PFSK-1 (cell line): ENCODE results near the gene USF2.

ENCODE experiments used
- POLR2AphosphoS5 ChIP-seq: IDR thresholded peaks from 2 replicates; pipeline ENCODE4 v1.6.1; 2012; ENCODE audit warnings: low read depth, mild to moderate bottlenecking, control low read depth, low read length, moderate library complexity
- SIN3A ChIP-seq: IDR thresholded peaks from 2 replicates; pipeline ENCODE4 v1.6.1; 2012; ENCODE audit warnings: mild to moderate bottlenecking, low read length, moderate library complexity, borderline replicate concordance; ENCODE audit not compliant: insufficient read depth
- TF ChIP-seq, protein P1 (sequence below), 2 experiments: IDR thresholded peaks; 2 replicates each; pipeline versions ENCODE4 v1.6.1 to v1.8.0; 2011 to 2012; ENCODE audit warnings: low read depth in 2 of 2, low read length in 2 of 2, control low read depth in 1 of 2, inconsistent platforms in 1 of 2, mild to moderate bottlenecking in 1 of 2, moderate library complexity in 1 of 2; ENCODE audit not compliant: insufficient read depth in 1 of 2

DNA sequence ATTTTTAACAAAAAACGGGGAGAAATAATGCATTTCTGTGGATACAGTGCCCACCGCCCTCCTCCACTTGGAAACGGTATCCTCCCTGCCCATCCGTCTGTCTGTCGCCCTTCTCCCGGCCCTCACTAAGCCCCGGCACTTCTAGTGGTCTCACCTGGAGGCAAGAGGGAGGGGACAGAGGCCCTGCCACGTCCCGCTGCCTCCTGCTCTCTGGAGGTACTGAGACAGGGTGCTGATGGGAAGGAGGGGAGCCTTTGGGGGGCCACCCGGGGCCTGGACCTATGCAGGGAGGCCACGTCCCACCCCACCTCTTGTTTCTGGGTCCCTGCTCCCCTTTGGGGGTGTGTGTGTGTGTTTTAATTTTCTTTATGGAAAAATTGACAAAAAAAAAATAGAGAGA lies 10.6 kb downstream of the USF2 start:
- TF ChIP-seq POLR2AphosphoS5 = no peak
- TF ChIP-seq, protein P1, sequence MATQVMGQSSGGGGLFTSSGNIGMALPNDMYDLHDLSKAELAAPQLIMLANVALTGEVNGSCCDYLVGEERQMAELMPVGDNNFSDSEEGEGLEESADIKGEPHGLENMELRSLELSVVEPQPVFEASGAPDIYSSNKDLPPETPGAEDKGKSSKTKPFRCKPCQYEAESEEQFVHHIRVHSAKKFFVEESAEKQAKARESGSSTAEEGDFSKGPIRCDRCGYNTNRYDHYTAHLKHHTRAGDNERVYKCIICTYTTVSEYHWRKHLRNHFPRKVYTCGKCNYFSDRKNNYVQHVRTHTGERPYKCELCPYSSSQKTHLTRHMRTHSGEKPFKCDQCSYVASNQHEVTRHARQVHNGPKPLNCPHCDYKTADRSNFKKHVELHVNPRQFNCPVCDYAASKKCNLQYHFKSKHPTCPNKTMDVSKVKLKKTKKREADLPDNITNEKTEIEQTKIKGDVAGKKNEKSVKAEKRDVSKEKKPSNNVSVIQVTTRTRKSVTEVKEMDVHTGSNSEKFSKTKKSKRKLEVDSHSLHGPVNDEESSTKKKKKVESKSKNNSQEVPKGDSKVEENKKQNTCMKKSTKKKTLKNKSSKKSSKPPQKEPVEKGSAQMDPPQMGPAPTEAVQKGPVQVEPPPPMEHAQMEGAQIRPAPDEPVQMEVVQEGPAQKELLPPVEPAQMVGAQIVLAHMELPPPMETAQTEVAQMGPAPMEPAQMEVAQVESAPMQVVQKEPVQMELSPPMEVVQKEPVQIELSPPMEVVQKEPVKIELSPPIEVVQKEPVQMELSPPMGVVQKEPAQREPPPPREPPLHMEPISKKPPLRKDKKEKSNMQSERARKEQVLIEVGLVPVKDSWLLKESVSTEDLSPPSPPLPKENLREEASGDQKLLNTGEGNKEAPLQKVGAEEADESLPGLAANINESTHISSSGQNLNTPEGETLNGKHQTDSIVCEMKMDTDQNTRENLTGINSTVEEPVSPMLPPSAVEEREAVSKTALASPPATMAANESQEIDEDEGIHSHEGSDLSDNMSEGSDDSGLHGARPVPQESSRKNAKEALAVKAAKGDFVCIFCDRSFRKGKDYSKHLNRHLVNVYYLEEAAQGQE (IDR thresholded peaks at IDR 0.05; ENCODE audit: insufficient read depth in 1 of 2, low read depth in 2 of 2, low read length in 2 of 2) = no peak
- no peak for TF ChIP-seq SIN3A
